T-helper 1 cell treated with Interleukin-12 subunit alpha and Interleukin-12 subunit beta and Interleukin-4 antibody, amounts not matched to agents 30 μg/mL and 1 μg/mL, for 36 hours (primary cell): Measurements from ENCODE around the gene CLASP2.
"Not testable (repeated sequence)": the region's sequence is repeated elsewhere in the genome, so short reads cannot be mapped to it uniquely, and the experiment has no call there.

Source experiments
- H3K27ac Mint-ChIP-seq: one replicate; pipeline ENCODE4 v1.8.0; 2021; ENCODE audit warnings: mild to moderate bottlenecking, mixed read lengths
- H3K27me3 Mint-ChIP-seq: one replicate; pipeline ENCODE4 v1.8.0; 2021; ENCODE audit warnings: low read depth, mixed read lengths
- H3K36me3 Mint-ChIP-seq: one replicate; pipeline ENCODE4 v1.8.0; 2021; ENCODE audit warnings: low read depth, mixed read lengths
- H3K4me1 Mint-ChIP-seq: one replicate; pipeline ENCODE4 v1.8.0; 2021; ENCODE audit warnings: low read depth, mixed read lengths
- H3K4me3 Mint-ChIP-seq: one replicate; pipeline ENCODE4 v1.8.0; 2021; ENCODE audit warnings: mild to moderate bottlenecking, moderate library complexity, mixed read lengths
- H3K9me3 Mint-ChIP-seq: one replicate; pipeline ENCODE4 v1.8.0; 2021; ENCODE audit warnings: mixed read lengths

Gene CLASP2

GRCh38 chr3:33664195-33664594, 53.9 kb downstream of the CLASP2 start:
- Mint-ChIP-seq H3K27ac (no peak overlapping the region), H3K9me3 (no peaks in the 10 kb centered on the region), H3K36me3 (peaks cover 3% of the 10 kb centered on the region), H3K4me1 (peaks cover 4% of the 10 kb centered on the region), H3K4me3 (no peak overlapping the region), H3K27me3 (no peaks in the 10 kb centered on the region)

DNA sequence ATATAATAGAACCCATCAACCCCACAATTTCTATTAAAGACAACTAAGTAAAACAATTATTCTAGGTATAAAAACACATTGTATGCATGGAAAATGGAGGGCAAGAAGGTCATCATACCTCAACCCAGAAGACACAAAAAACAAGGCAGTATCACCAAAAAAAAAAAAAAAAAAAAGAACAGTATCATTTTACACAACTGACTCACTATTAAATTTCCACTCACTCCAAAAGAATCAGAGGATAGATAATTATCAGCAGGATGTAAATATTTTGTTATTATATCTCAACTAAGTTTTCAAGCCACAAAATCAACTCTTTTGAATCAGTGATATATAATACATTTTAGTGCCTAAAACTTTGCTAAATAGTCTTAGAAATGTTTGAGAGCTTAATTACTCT, 55.0 kb downstream of the CLASP2 start:
- H3K4me3 Mint-ChIP-seq = no peak overlapping the region
- no peaks in the 10 kb centered on the region for H3K9me3 Mint-ChIP-seq
- H3K27me3 Mint-ChIP-seq = no peaks in the 10 kb centered on the region
- no peaks in the 10 kb centered on the region for H3K36me3 Mint-ChIP-seq
- H3K27ac Mint-ChIP-seq = no peak overlapping the region
- peaks cover 12% of the 10 kb centered on the region for H3K4me1 Mint-ChIP-seq

DNA sequence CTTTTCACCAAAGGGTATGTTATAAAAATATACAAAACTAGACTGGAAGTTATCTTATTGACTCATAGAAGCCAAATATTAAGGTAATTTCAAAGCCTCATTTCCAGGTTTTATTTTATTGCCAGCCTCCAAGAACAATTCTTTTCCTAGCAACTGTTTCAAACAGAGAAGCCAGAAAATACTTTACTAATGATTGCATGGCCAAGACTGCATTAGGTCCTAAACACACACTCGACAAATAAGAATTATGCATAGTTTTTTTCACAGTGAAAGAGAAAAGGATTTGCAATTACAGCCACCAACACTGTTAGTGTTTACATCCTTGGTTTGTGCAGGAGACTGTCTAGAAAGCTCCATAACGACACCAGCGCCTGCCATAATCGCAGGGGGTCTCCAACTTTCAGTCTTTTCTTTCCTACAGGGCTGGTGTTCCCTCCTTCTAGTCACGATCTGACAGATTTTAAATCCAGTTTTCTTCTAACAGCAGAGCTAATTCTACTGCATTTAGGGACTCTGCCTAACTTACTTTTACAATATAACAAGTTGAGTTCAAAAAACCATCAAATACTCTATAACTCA, 58.1 kb downstream of the CLASP2 start:
- Mint-ChIP-seq H3K9me3 (no peaks in the 10 kb centered on the region), H3K27ac (no peak overlapping the region), H3K36me3 (no peaks in the 10 kb centered on the region), H3K27me3 (no peaks in the 10 kb centered on the region), H3K4me3 (no peak overlapping the region), H3K4me1 (peaks cover 12% of the 10 kb centered on the region)

DNA sequence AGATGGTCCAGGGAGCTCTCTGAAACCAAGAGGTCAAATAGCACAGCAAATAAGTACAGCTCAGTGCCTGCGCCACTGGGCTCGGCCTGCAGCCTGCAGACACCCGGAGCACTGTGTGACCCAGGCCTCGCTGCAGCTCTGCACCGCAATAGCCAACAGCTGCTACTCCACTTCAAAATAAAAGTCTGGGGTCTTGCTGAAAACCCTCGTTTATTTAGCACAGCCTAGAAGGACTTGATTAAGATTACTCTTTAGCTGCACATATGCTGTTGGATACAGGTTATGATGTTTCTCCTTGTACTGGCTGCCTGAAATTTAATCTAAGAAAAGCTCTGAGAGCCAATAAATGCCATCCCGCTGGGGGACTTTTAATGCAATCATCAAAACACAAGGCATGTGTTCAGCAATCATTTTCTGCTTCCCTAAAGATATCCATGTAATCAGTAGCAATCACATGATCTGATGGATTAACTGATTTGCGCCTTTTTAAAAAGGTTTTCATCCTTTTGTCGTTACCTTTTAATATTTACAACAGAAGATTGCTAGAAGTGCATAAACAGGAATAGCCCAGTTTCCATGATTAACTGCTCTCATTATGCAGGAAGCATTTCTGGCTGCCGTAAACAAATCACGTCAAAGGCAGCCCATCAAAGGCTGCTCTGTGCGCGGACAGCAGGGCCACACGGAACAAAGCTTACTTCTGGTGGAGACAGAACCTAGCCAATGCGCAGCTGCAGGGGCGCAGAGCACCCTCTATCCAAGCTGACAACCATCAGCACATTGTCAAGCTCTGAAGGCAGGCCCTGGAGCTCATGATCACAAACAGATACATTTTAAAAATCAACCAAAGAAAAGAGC, 58.8 kb downstream of the CLASP2 start:
- H3K4me1 Mint-ChIP-seq = peaks cover 12% of the 10 kb centered on the region
- H3K27me3 Mint-ChIP-seq = no peaks in the 10 kb centered on the region
- H3K36me3 Mint-ChIP-seq = no peaks in the 10 kb centered on the region
- H3K9me3 Mint-ChIP-seq = no peaks in the 10 kb centered on the region
- H3K4me3 Mint-ChIP-seq = peak overlapping the region; percentile 20
- H3K27ac Mint-ChIP-seq = peak overlapping the region; percentile 28

DNA sequence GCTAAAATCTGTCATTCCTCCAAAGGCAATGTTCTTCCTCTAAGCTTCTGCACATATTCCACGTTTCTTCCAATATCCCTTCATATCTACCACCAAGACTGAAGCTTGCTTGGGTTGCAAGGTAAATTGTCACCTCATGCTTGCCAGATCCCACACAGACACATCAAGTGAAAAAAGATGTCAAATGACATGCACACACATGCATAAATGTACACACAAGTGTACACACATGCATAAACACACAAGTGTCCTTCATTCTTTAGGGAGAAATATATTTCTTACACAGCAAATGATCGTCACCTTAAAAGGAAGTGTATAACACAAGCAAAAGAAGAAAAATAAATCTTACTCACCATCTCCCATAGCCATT, 59.4 kb downstream of the CLASP2 start:
- no peaks in the 10 kb centered on the region for H3K36me3 Mint-ChIP-seq
- H3K4me1 Mint-ChIP-seq = peaks cover 12% of the 10 kb centered on the region
- H3K9me3 Mint-ChIP-seq = no peaks in the 10 kb centered on the region
- H3K27ac Mint-ChIP-seq = no peak overlapping the region
- peak overlapping the region; percentile 20 for H3K4me3 Mint-ChIP-seq
- H3K27me3 Mint-ChIP-seq = no peaks in the 10 kb centered on the region

- Mint-ChIP-seq H3K4me1 (peaks cover 12% of the 10 kb centered on the region), H3K36me3 (no peaks in the 10 kb centered on the region), H3K27me3 (no peaks in the 10 kb centered on the region), H3K4me3 (no peak overlapping the region), H3K27ac (no peak overlapping the region), H3K9me3 (no peaks in the 10 kb centered on the region)
These were observed 60.0 kb downstream of the CLASP2 start for GRCh38 chr3:33658039-33658438.

GRCh38 chr3:33652736-33653135, 65.3 kb downstream of the CLASP2 start:
- Mint-ChIP-seq H3K36me3 (no peaks in the 10 kb centered on the region), H3K27ac (no peak overlapping the region), H3K4me3 (no peak overlapping the region), H3K9me3 (no peaks in the 10 kb centered on the region), H3K4me1 (peaks cover 5% of the 10 kb centered on the region), H3K27me3 (no peaks in the 10 kb centered on the region)

GRCh38 chr3:33651101-33651500, 67.0 kb downstream of the CLASP2 start:
- not testable (repeated sequence) for H3K27ac Mint-ChIP-seq, H3K36me3 Mint-ChIP-seq, H3K4me1 Mint-ChIP-seq, H3K9me3 Mint-ChIP-seq, H3K4me3 Mint-ChIP-seq, H3K27me3 Mint-ChIP-seq

- Mint-ChIP-seq H3K9me3 (no peaks in the 10 kb centered on the region), H3K36me3 (no peaks in the 10 kb centered on the region), H3K4me3 (no peak overlapping the region), H3K27ac (no peak overlapping the region), H3K4me1 (peaks cover 7% of the 10 kb centered on the region), H3K27me3 (no peaks in the 10 kb centered on the region)
These were observed 67.6 kb downstream of the CLASP2 start for GRCh38 chr3:33650495-33650894.

DNA sequence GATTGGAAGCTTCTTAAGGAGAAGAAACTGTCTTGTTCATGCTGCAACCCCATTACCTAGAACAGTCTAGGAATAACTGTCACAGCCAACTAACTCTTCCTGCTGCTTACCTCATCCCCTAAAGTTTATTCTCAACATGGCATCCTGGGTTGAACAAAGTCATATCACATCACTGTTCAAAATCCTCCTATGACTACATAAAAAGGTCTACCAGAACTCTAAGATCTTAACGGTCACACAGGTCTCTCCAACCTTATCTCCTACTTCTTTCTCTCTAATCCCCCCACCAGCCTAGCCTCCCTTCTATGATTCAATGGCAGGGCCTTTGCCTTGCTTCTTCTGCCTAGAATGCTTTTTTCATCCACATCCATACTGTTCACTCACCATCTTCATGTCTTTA, 69.3 kb downstream of the CLASP2 start:
- peaks cover 10% of the 10 kb centered on the region for H3K4me1 Mint-ChIP-seq
- no peaks in the 10 kb centered on the region for H3K27me3 Mint-ChIP-seq
- H3K36me3 Mint-ChIP-seq = peaks cover under 1% of the 10 kb centered on the region
- H3K9me3 Mint-ChIP-seq = no peaks in the 10 kb centered on the region
- no peak overlapping the region for H3K4me3 Mint-ChIP-seq
- no peak overlapping the region for H3K27ac Mint-ChIP-seq

DNA sequence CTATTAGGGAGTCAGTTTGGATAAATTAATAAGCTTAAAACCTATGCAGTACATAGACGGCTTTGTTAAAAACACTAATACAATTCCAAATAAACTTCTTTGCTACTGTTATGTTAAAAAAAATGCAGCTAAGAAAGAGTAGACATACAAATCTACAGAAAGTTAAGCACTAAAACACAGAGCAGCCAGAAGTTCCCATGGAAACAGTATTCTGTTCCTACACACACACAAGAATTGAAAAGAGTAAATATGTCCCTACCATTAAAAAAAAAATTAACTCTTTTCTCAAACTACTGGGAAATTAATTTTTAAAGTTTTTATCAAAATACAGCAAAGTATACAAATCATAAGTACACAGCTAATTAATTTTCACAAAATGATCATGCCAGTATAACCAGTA, 71.6 kb downstream of the CLASP2 start:
- Mint-ChIP-seq H3K27me3 (no peaks in the 10 kb centered on the region), H3K4me1 (peaks cover 10% of the 10 kb centered on the region), H3K27ac (no peak overlapping the region), H3K9me3 (no peaks in the 10 kb centered on the region), H3K4me3 (no peak overlapping the region), H3K36me3 (peaks cover 5% of the 10 kb centered on the region)

- peaks cover 10% of the 10 kb centered on the region for H3K4me1 Mint-ChIP-seq
- H3K9me3 Mint-ChIP-seq = no peaks in the 10 kb centered on the region
- peak overlapping the region; percentile 44 for H3K4me3 Mint-ChIP-seq
- H3K36me3 Mint-ChIP-seq = peaks cover 5% of the 10 kb centered on the region
- H3K27me3 Mint-ChIP-seq = no peaks in the 10 kb centered on the region
- H3K27ac Mint-ChIP-seq = no peak overlapping the region
These were observed 72.9 kb downstream of the CLASP2 start for GRCh38 chr3:33645060-33645647.

- peaks cover 5% of the 10 kb centered on the region for H3K36me3 Mint-ChIP-seq
- no peak overlapping the region for H3K4me3 Mint-ChIP-seq
- peaks cover 10% of the 10 kb centered on the region for H3K4me1 Mint-ChIP-seq
- no peak overlapping the region for H3K27ac Mint-ChIP-seq
- no peaks in the 10 kb centered on the region for H3K9me3 Mint-ChIP-seq
- no peaks in the 10 kb centered on the region for H3K27me3 Mint-ChIP-seq
These were observed 73.5 kb downstream of the CLASP2 start for GRCh38 chr3:33644582-33644981.

DNA sequence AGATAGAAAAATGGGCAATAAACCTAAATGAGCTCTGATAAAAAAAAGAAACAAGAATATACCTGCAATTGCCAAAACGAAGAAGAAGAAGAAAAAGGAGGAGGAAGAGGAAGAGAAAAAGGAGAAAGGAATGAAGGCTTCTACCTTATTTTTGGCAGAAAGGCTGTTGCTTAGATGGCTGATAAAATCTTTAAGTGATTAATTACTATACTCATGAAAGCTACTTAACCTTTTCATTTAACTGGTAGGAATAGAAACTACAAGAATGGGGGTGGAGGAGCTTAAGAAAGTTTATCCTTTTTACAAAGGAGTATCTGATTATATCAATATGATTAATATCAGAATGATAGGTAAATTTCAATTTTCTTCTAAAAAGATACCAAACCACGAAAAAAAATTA, 75.2 kb downstream of the CLASP2 start:
- Mint-ChIP-seq H3K4me3 (no peak overlapping the region), H3K36me3 (peaks cover 5% of the 10 kb centered on the region), H3K27ac (no peak overlapping the region), H3K27me3 (no peaks in the 10 kb centered on the region), H3K9me3 (no peaks in the 10 kb centered on the region), H3K4me1 (peaks cover 5% of the 10 kb centered on the region)

GRCh38 chr3:33639889-33640288, 78.2 kb downstream of the CLASP2 start:
- no peaks in the 10 kb centered on the region for H3K27me3 Mint-ChIP-seq
- H3K4me1 Mint-ChIP-seq = no peaks in the 10 kb centered on the region
- peaks cover 5% of the 10 kb centered on the region for H3K36me3 Mint-ChIP-seq
- H3K27ac Mint-ChIP-seq = no peak overlapping the region
- H3K4me3 Mint-ChIP-seq = no peak overlapping the region
- H3K9me3 Mint-ChIP-seq = no peaks in the 10 kb centered on the region
